ENCODE data around the gene TINAGL1. TPM values are rescaled to one million over a fixed set of nuclear protein-coding genes. Genes with fewer than 3 reads are reported as not detected.

TINAGL1 gene
- polyA plus RNA-seq, 2 of the 4 experiments (the other 2 are of a cell fraction), result 0.22 to 0.88 TPM

DNA sequence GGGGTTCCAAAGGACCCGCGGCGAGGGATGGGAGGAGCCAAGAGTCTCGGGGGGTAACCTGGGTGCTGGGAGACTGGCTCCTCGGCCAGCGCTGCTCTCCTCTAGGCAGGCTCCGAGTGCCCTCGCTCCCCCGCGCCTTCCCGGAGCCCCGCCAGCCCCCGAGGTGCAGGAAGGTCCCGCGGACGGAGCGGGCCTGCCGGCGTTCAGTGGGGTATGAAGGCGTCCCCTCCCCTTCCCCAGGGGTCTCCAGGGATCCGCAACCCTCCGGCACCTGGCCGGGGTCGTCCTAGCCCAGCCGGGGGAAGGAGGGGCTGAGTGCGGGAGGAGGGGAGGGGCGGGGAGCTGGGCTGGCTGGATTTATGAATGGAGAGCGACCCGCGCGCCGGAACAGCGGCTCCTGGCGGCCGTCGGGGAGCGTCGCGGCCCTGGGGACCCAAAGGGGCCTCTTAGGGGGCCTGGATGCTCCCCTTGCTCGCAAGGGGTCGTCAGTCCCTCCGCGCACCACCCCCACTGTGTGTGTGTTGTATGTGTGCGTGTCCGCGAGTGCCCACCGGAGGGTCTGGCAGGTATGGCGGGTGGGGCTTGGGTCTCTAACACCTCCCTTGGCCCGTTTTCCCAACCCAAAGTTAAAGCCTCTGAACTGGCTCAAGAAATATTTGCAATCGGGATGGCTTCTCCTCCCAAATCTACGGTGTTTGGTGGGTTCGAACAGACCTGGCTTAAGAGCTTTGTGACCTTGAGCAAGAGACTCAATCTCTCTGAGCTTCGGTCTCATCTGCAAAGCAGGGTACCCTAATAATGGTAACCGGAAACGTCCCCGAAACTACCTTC lies 41.8 kb downstream of the TINAGL1 start:
- H3K4me3 ChIP-seq, result peak overlapping the region; percentile 83
- TF ChIP-seq ATOH8 (CRISPR knock-in tag; IDR thresholded peaks at IDR 0.05; ENCODE audit: low read depth) (no peak), NPAS2 (CRISPR knock-in tag; IDR thresholded peaks at IDR 0.05; ENCODE audit: borderline replicate concordance) (no peak), REST (IDR thresholded peaks at IDR 0.05) (no peak), SMC3 (IDR thresholded peaks at IDR 0.05) (peak; percentile 54), FOXS1 (CRISPR knock-in tag; IDR thresholded peaks at IDR 0.05) (no peak), EHMT2 (IDR thresholded peaks at IDR 0.05; ENCODE audit: low read depth) (no peak), CHD2 (IDR thresholded peaks at IDR 0.05; ENCODE audit: low read length, partially characterized antibody) (no peak), RAD21 (conservative IDR thresholded peaks at IDR 0.05 in 1 of 2, IDR thresholded peaks at IDR 0.05 in 1 of 2) (peak; percentile 41 to 55; a peak in 4 of 5 replicates), FOSL2 (IDR thresholded peaks at IDR 0.05) (no peak), FOSL2 (CRISPR knock-in tag; IDR thresholded peaks at IDR 0.05) (no peak)
- TF ChIP-seq, protein P1, sequence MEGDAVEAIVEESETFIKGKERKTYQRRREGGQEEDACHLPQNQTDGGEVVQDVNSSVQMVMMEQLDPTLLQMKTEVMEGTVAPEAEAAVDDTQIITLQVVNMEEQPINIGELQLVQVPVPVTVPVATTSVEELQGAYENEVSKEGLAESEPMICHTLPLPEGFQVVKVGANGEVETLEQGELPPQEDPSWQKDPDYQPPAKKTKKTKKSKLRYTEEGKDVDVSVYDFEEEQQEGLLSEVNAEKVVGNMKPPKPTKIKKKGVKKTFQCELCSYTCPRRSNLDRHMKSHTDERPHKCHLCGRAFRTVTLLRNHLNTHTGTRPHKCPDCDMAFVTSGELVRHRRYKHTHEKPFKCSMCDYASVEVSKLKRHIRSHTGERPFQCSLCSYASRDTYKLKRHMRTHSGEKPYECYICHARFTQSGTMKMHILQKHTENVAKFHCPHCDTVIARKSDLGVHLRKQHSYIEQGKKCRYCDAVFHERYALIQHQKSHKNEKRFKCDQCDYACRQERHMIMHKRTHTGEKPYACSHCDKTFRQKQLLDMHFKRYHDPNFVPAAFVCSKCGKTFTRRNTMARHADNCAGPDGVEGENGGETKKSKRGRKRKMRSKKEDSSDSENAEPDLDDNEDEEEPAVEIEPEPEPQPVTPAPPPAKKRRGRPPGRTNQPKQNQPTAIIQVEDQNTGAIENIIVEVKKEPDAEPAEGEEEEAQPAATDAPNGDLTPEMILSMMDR (IDR thresholded peaks at IDR 0.05), result peak; percentile 70
- no peaks in the 10 kb centered on the region for H3K9me3 ChIP-seq
- ATAC-seq (peak; percentile 80 to 92), DNase-seq (ENCODE audit: low read depth in 1 of 2, low spot score in 1 of 2) (peak; percentile 27 to 51), FAIRE-seq (no peak)
- WGBS (ENCODE audit: missing lambda C conversion rate), result 24% methylated on average over 19 of the region's 56 CpGs
- ChIA-PET POLR2A (interaction anchor here (1.6 kb wide), 1 partner anchor 69 kb away, joined by 4 read pairs; no protein-coding TSS in a partner anchor), CTCF (interaction anchor here (0.5 to 3.5 kb wide), 38 partner anchors 8 to 423 kb away, joined by 3 to 29 read pairs (median 4); partner anchors contain the start of genes PEF1 and TINAGL1)
- peak overlapping the region; percentile 68 to 91; a peak in 5 of 6 replicates for H3K27ac ChIP-seq
- H3K4me1 ChIP-seq, result no peaks in the 10 kb centered on the region
- H3K4me2 ChIP-seq, result peak overlapping the region; percentile 100

DNA sequence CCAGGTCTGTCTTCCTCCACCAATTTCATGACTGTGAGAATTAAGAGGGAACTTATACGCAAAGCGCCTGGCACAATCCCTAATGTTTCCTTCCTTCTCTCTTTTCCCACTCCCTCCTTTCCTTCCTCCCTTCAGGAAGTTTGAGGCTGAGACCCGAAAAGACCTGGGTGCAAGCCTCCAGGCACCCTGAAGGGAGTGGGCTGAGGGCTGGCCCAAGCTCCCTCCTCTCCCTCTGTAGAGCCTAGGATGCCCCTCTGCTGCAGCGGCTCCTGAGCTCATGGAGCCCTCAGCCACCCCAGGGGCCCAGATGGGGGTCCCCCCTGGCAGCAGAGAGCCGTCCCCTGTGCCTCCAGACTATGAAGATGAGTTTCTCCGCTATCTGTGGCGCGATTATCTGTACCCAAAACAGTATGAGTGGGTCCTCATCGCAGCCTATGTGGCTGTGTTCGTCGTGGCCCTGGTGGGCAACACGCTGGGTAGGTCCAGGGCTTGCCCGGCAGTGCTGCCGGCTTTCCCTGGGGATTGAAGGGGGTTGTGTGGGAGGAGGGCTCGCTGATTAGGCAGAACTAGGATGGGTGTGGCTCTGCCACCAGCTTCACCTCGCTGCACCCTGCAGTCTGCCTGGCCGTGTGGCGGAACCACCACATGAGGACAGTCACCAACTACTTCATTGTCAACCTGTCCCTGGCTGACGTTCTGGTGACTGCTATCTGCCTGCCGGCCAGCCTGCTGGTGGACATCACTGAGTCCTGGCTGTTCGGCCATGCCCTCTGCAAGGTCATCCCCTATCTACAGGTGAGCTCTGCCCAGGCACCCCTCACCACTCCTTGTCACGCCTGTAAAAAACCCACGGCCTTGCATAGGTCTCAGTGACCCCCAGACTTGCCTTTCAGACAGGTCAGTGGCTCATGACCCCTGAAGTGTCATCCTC lies 42.9 kb downstream of the TINAGL1 start:
- ChIA-PET POLR2A (interaction anchor here (1.6 kb wide), 1 partner anchor 70 kb away, joined by 4 read pairs; no protein-coding TSS in a partner anchor), CTCF (interaction anchor here (0.7 to 3.5 kb wide), 30 partner anchors 10 to 345 kb away, joined by 3 to 29 read pairs (median 5); partner anchors contain the start of genes PEF1 and TINAGL1)
- H3K4me1 ChIP-seq, result no peaks in the 10 kb centered on the region
- no peak overlapping the region for H3K4me3 ChIP-seq
- TF ChIP-seq PHF8 (IDR thresholded peaks at IDR 0.05; ENCODE audit: borderline replicate concordance, low read depth), result no peak
- TF ChIP-seq RARB (CRISPR knock-in tag; IDR thresholded peaks at IDR 0.05), result no peak
- TF ChIP-seq ZNF302 (CRISPR knock-in tag; IDR thresholded peaks at IDR 0.05), result no peak
- TF ChIP-seq SMC3 (IDR thresholded peaks at IDR 0.05), result no peak
- no peak for TF ChIP-seq POLR2A (IDR thresholded peaks at IDR 0.05; ENCODE audit: low read length)
- no peak for TF ChIP-seq GATA3 (IDR thresholded peaks at IDR 0.05; ENCODE audit: borderline replicate concordance)
- TF ChIP-seq, protein P2, sequence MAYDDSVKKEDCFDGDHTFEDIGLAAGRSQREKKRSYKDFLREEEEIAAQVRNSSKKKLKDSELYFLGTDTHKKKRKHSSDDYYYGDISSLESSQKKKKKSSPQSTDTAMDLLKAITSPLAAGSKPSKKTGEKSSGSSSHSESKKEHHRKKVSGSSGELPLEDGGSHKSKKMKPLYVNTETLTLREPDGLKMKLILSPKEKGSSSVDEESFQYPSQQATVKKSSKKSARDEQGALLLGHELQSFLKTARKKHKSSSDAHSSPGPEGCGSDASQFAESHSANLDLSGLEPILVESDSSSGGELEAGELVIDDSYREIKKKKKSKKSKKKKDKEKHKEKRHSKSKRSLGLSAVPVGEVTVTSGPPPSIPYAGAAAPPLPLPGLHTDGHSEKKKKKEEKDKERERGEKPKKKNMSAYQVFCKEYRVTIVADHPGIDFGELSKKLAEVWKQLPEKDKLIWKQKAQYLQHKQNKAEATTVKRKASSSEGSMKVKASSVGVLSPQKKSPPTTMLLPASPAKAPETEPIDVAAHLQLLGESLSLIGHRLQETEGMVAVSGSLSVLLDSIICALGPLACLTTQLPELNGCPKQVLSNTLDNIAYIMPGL (CRISPR knock-in tag; IDR thresholded peaks at IDR 0.05; ENCODE audit: borderline replicate concordance), result no peak
- TF ChIP-seq EP300 (IDR thresholded peaks at IDR 0.05), result no peak
- TF ChIP-seq NPAS2 (CRISPR knock-in tag; IDR thresholded peaks at IDR 0.05; ENCODE audit: borderline replicate concordance), result no peak
- TF ChIP-seq HOXB13 (CRISPR knock-in tag; IDR thresholded peaks at IDR 0.05; ENCODE audit: low read depth), result no peak
- no peak for TF ChIP-seq BHLHE40 (IDR thresholded peaks at IDR 0.05; ENCODE audit: low read depth, low read length)
- no peak for TF ChIP-seq HEYL (CRISPR knock-in tag; IDR thresholded peaks at IDR 0.05)
- TF ChIP-seq CBX8 (IDR thresholded peaks at IDR 0.05), result no peak
- no peak for TF ChIP-seq FOSL2 (IDR thresholded peaks at IDR 0.05)
- no peak for TF ChIP-seq FOSL2 (CRISPR knock-in tag; IDR thresholded peaks at IDR 0.05)
- TF ChIP-seq ZSCAN20 (CRISPR knock-in tag; IDR thresholded peaks at IDR 0.05), result no peak
- TF ChIP-seq, protein P3, sequence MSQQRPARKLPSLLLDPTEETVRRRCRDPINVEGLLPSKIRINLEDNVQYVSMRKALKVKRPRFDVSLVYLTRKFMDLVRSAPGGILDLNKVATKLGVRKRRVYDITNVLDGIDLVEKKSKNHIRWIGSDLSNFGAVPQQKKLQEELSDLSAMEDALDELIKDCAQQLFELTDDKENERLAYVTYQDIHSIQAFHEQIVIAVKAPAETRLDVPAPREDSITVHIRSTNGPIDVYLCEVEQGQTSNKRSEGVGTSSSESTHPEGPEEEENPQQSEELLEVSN (IDR thresholded peaks at IDR 0.05; ENCODE audit: borderline replicate concordance, low read depth), result no peak
- H3K4me2 ChIP-seq, result no peak overlapping the region
- no peak; a peak in 1 of 6 replicates for ATAC-seq
- H3K27ac ChIP-seq, result no peak overlapping the region
- H3K9me3 ChIP-seq, result no peaks in the 10 kb centered on the region
- FAIRE-seq, result no peak
- no peak for DNase-seq (ENCODE audit: low read depth in 1 of 2, low spot score in 1 of 2)
- WGBS (ENCODE audit: missing lambda C conversion rate), result 82% methylated on average over 18 of the region's 23 CpGs
